ENCODE results near the gene PCDHB9. TPM values are rescaled to one million over a fixed set of nuclear protein-coding genes. Genes with fewer than 3 reads are reported as not detected.

PCDHB9 gene
- total RNA-seq, 1 donor from 2014 or later = 0.13 TPM

DNA sequence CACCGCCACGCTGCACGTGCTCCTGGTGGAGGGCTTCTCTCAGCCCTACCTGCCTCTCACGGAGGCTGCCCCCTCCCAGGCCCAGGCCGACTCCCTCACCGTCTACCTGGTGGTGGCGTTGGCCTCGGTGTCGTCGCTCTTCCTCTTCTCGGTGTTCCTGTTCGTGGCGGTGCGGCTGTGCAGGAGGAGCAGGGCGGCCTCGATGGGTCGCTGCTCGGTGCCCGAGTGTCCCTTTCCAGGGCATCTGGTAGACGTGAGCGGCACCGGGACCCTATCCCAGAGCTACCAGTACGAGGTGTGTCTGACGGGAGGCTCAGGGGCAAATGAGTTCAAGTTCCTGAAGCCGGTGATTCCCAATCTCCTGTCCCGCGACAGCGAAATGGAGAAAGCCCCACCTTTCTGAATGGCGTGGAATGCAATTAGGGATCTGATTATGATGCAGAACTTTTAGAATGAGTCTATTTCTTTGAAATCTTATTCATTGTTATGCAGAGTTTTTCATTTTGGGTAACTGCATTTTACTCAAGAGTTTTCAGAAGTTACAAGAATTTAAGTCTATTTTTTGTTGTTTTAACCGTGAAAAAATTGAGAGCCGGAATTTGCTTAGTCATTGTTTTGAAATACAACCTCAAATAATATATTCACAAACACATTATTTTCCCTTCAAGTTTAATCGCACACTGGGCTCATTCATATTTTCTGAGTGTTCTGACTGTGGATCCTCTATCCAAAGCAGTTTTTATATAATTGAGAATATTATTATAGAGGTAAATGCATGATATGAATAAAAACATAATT, 49.8 kb downstream of the PCDHB9 start:
- no peak for DNase-seq (ENCODE audit: low read depth in 2 of 2)

Other genes starting within 250 kb of the PCDHB9 start
- 0.13 TPM in 2 replicates for gene PCDHAC2, start 220.7 kb upstream of the PCDHB9 start, total RNA-seq
- not detected in 2 replicates for gene PCDHB1, start 135.8 kb upstream of the PCDHB9 start, total RNA-seq
- 0.39 and 1.3 TPM in 2 replicates for gene PCDHB2, start 92.5 kb upstream of the PCDHB9 start, total RNA-seq
- gene PCDHB3, start 86.7 kb upstream of the PCDHB9 start, total RNA-seq = 0.26 and 1.1 TPM in 2 replicates
- under 0.01 and 0.13 TPM in 2 replicates for gene PCDHB4, start 65.3 kb upstream of the PCDHB9 start, total RNA-seq
- gene PCDHB5, start 52.0 kb upstream of the PCDHB9 start, total RNA-seq = 0.51 and 1.4 TPM in 2 replicates
- gene PCDHB6, start 37.1 kb upstream of the PCDHB9 start, total RNA-seq = under 0.01 and 0.13 TPM in 2 replicates
- gene PCDHB7, start 14.5 kb upstream of the PCDHB9 start, total RNA-seq = 0.26 and 1.4 TPM in 2 replicates
- 0.38 and 0.51 TPM in 2 replicates for gene PCDHB8, start 9.4 kb upstream of the PCDHB9 start, total RNA-seq
- 0.13 and 0.76 TPM in 2 replicates for gene PCDHB16, start 4.8 kb upstream of the PCDHB9 start, total RNA-seq
- gene PCDHB10, start 5.2 kb downstream of the PCDHB9 start, total RNA-seq = 0.39 and 1.0 TPM in 2 replicates
- gene PCDHB11, start 12.5 kb downstream of the PCDHB9 start, total RNA-seq = 0.13 and 0.89 TPM in 2 replicates
- 0.26 and 0.76 TPM in 2 replicates for gene PCDHB12, start 21.6 kb downstream of the PCDHB9 start, total RNA-seq
- gene PCDHB13, start 26.8 kb downstream of the PCDHB9 start, total RNA-seq = 0.51 and 1.9 TPM in 2 replicates
- 0.51 and 1.3 TPM in 2 replicates for gene PCDHB14, start 36.2 kb downstream of the PCDHB9 start, total RNA-seq
- gene PCDHB15, start 58.2 kb downstream of the PCDHB9 start, total RNA-seq = 0.26 and 0.76 TPM in 2 replicates
- gene SLC25A2, start 116.9 kb downstream of the PCDHB9 start, total RNA-seq = under 0.01 and 0.13 TPM in 2 replicates
- gene TAF7, start 133.6 kb downstream of the PCDHB9 start, total RNA-seq = 51.2 and 51.5 TPM in 2 replicates
- gene PCDHGA1, start 143.4 kb downstream of the PCDHB9 start, total RNA-seq = 0.26 and 0.51 TPM in 2 replicates
- gene PCDHGA2, start 151.6 kb downstream of the PCDHB9 start, total RNA-seq = 0.39 and 1.1 TPM in 2 replicates
- gene PCDHGA3, start 156.7 kb downstream of the PCDHB9 start, total RNA-seq = 0.13 and 0.63 TPM in 2 replicates
- gene PCDHGB1, start 162.9 kb downstream of the PCDHB9 start, total RNA-seq = 0.39 and 1.1 TPM in 2 replicates
- 0.90 and 2.1 TPM in 2 replicates for gene PCDHGA4, start 167.9 kb downstream of the PCDHB9 start, total RNA-seq
- 0.64 and 1.9 TPM in 2 replicates for gene PCDHGB2, start 172.8 kb downstream of the PCDHB9 start, total RNA-seq
- 0.26 and 0.63 TPM in 2 replicates for gene PCDHGA5, start 177.0 kb downstream of the PCDHB9 start, total RNA-seq
- gene PCDHGB3, start 183.1 kb downstream of the PCDHB9 start, total RNA-seq = 1.9 and 3.8 TPM in 2 replicates
- 1.2 and 2.4 TPM in 2 replicates for gene PCDHGA6, start 186.7 kb downstream of the PCDHB9 start, total RNA-seq
- 0.64 and 1.5 TPM in 2 replicates for gene PCDHGA7, start 195.6 kb downstream of the PCDHB9 start, total RNA-seq
- gene PCDHGB4, start 200.5 kb downstream of the PCDHB9 start, total RNA-seq = 6.4 and 10.6 TPM in 2 replicates
- 0.64 and 1.1 TPM in 2 replicates for gene PCDHGA8, start 205.5 kb downstream of the PCDHB9 start, total RNA-seq
- 6.4 and 9.7 TPM in 2 replicates for gene PCDHGB5, start 210.8 kb downstream of the PCDHB9 start, total RNA-seq
- 1.4 and 2.4 TPM in 2 replicates for gene PCDHGA9, start 215.6 kb downstream of the PCDHB9 start, total RNA-seq
- gene PCDHGB6, start 220.9 kb downstream of the PCDHB9 start, total RNA-seq = 1.5 and 2.7 TPM in 2 replicates
- gene PCDHGA10, start 225.8 kb downstream of the PCDHB9 start, total RNA-seq = 3.0 and 6.2 TPM in 2 replicates
- 3.7 and 8.2 TPM in 2 replicates for gene PCDHGB7, start 230.5 kb downstream of the PCDHB9 start, total RNA-seq
- gene PCDHGA11, start 233.9 kb downstream of the PCDHB9 start, total RNA-seq = 4.0 and 5.4 TPM in 2 replicates
- gene PCDHGA12, start 243.3 kb downstream of the PCDHB9 start, total RNA-seq = 3.5 and 3.9 TPM in 2 replicates